SK-N-MC (cell line): Measurements from ENCODE around the gene ASPHD1.

Source experiments
- EZH2 ChIP-seq: fragments of 200-600 bp; sonication (generic); IDR thresholded peaks from one replicate; pipeline ENCODE4 v1.6.1; 2017; ENCODE audit warnings: antibody characterized with exemption
- FOXP2 ChIP-seq: optimal IDR thresholded peaks from 2 replicates; pipeline ENCODE3; 2011; ENCODE audit warnings: mild to moderate bottlenecking, moderate library complexity; ENCODE audit not compliant: insufficient read depth; ENCODE audit errors: extremely low read length, control extremely low read depth
- POLR2AphosphoS5 ChIP-seq: IDR thresholded peaks from 2 replicates; pipeline ENCODE4 v1.6.1; 2012; ENCODE audit warnings: mild to moderate bottlenecking, low read depth, low read length, borderline replicate concordance

- TF ChIP-seq POLR2AphosphoS5 = no peak
- TF ChIP-seq EZH2 = no peak
- no peak for TF ChIP-seq FOXP2
These were observed 24.9 kb downstream of the ASPHD1 start for GRCh38 chr16:29925105-29925756.
